Measurements from ENCODE around the gene ATF6.

DNA sequence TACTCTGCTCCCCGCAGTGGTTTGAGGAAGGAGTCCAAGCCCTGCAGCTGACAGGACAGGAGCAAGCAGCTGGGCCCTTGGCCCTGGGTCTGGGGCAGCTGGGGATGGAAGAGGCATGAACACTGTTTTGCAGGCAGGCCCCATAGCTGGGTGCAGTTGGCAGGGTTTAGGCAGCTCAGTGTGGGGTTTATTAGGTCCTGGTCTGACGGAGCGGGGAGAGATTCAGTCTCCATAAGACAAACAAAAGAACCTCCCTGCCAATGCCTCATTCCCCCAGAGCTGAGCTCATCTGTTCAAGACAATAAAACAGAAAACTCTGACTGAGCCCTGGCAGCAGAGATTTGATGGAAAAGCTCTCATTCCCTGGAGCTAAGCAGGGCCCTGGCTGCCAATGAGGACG lies 220.2 kb downstream of the ATF6 start:
- TF ChIP-seq, protein P1, sequence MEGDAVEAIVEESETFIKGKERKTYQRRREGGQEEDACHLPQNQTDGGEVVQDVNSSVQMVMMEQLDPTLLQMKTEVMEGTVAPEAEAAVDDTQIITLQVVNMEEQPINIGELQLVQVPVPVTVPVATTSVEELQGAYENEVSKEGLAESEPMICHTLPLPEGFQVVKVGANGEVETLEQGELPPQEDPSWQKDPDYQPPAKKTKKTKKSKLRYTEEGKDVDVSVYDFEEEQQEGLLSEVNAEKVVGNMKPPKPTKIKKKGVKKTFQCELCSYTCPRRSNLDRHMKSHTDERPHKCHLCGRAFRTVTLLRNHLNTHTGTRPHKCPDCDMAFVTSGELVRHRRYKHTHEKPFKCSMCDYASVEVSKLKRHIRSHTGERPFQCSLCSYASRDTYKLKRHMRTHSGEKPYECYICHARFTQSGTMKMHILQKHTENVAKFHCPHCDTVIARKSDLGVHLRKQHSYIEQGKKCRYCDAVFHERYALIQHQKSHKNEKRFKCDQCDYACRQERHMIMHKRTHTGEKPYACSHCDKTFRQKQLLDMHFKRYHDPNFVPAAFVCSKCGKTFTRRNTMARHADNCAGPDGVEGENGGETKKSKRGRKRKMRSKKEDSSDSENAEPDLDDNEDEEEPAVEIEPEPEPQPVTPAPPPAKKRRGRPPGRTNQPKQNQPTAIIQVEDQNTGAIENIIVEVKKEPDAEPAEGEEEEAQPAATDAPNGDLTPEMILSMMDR (IDR thresholded peaks at IDR 0.05): no peak
- TF ChIP-seq EZH2 (IDR thresholded peaks at IDR 0.05; ENCODE audit: borderline replicate concordance, insufficient read depth, low read depth, low read length, poor library complexity, severe bottlenecking): no peak
